HG02610 (cell line): ENCODE results near the gene C5AR2.
"Not testable (repeated sequence)": the region's sequence is repeated elsewhere in the genome, so short reads cannot be mapped to it uniquely, and the experiment has no call there.

ENCODE experiments used
- ATAC-seq: cut with Tn5 transposase; IDR thresholded peaks from one replicate; pipeline ENCODE4 v1.9.1; 2021; ENCODE audit warnings: mild to moderate bottlenecking, moderate library complexity; ENCODE audit not compliant: unreplicated experiment

C5AR2 gene

GRCh38 chr19:47331931-47332547, at the start of gene C5AR2:
Gene C5AR2 (plus strand): TSS chr19:47332175. CDS start chr19:47340800, 8,625 bp downstream.
- no peak for ATAC-seq

GRCh38 chr19:47283405-47284059, 48.4 kb upstream of the C5AR2 start:
- no peak for ATAC-seq

GRCh38 chr19:47284324-47284899, 47.6 kb upstream of the C5AR2 start:
- no peak for ATAC-seq

- no peak for ATAC-seq
Measured at GRCh38 chr19:47296036-47296435, 35.9 kb upstream of the C5AR2 start.

GRCh38 chr19:47300867-47301266, 31.1 kb upstream of the C5AR2 start:
- ATAC-seq, result not testable (repeated sequence)

GRCh38 chr19:47302249-47302648, 29.7 kb upstream of the C5AR2 start:
- ATAC-seq, result no peak

GRCh38 chr19:47303966-47304365, 28.0 kb upstream of the C5AR2 start:
- no peak for ATAC-seq

GRCh38 chr19:47305309-47305751, 26.6 kb upstream of the C5AR2 start:
- ATAC-seq, result no peak

GRCh38 chr19:47306303-47306702, 25.7 kb upstream of the C5AR2 start:
- ATAC-seq, result no peak

- no peak for ATAC-seq
Measured at GRCh38 chr19:47309038-47309437, 22.9 kb upstream of the C5AR2 start.

GRCh38 chr19:47309608-47310007, 22.4 kb upstream of the C5AR2 start, which contains the start of gene C5AR1:
Gene C5AR1 (plus strand): TSS chr19:47309861. CDS start chr19:47309896, 35 bp downstream.
- ATAC-seq, result no peak

GRCh38 chr19:47310323-47310722, 21.7 kb upstream of the C5AR2 start:
- ATAC-seq, result no peak

- no peak for ATAC-seq
Measured at GRCh38 chr19:47310819-47311218, 21.2 kb upstream of the C5AR2 start.

- no peak for ATAC-seq
Measured at GRCh38 chr19:47312366-47313006, 19.5 kb upstream of the C5AR2 start.

- ATAC-seq, result no peak
Measured at GRCh38 chr19:47313754-47314295, 18.1 kb upstream of the C5AR2 start.

- ATAC-seq, result no peak
Measured at GRCh38 chr19:47315125-47315821, 16.7 kb upstream of the C5AR2 start.

- no peak for ATAC-seq
Measured at GRCh38 chr19:47316513-47316912, 15.5 kb upstream of the C5AR2 start.

- no peak for ATAC-seq
Measured at GRCh38 chr19:47319923-47320871, 11.8 kb upstream of the C5AR2 start.

GRCh38 chr19:47321630-47322029, 10.3 kb upstream of the C5AR2 start:
- no peak for ATAC-seq

GRCh38 chr19:47322058-47322457, 9.9 kb upstream of the C5AR2 start:
- ATAC-seq, result no peak
